Esophagus muscularis mucosa (tissue), 4 donors: ENCODE measurements around the gene FABP2. TPM values are rescaled to one million over a fixed set of nuclear protein-coding genes. Genes with fewer than 3 reads are reported as not detected.

ENCODE experiments used
- DNase-seq: peaks from one replicate; pipeline ENCODE4 v3.0.0-alpha.2; 2017; ENCODE audit errors: extremely low spot score
- H3K27ac ChIP-seq, 4 donors: fragments of 200-600 bp; sonication (generic); replicated peaks in 1 of 4; 1 replicate in 3 of 4; 2 replicates in 1 of 4; pipeline ENCODE4 v1.5.1; 2016 to 2019; ENCODE audit warnings: mild to moderate bottlenecking in 1 of 4
- H3K27me3 ChIP-seq, 4 donors: fragments of 200-600 bp; sonication (generic); one replicate each; pipeline versions ENCODE4 v1.5.1 to v1.6.0; 2016 to 2019
- H3K36me3 ChIP-seq, 4 donors: fragments of 200-600 bp; sonication (generic); one replicate each; pipeline ENCODE4 v1.5.1; 2016 to 2019
- H3K4me1 ChIP-seq, 4 donors: fragments of 200-600 bp; sonication (generic); one replicate each; pipeline ENCODE4 v1.5.1; 2016 to 2019
- H3K4me3 ChIP-seq, 4 donors: fragments of 200-600 bp; sonication (generic); 1 replicate in 2 of 4; 2 replicates in 2 of 4; pipeline ENCODE4 v1.5.1; 2016 to 2019; ENCODE audit warnings: mild to moderate bottlenecking in 4 of 4, moderate library complexity in 1 of 4
- H3K9me3 ChIP-seq, 4 donors: fragments of 200-600 bp; sonication (generic); 1 replicate in 3 of 4; 2 replicates in 1 of 4; pipeline ENCODE4 v1.5.1; 2016 to 2019
- CTCF ChIP-seq, 3 experiments: fragments of 200-600 bp in 2 of 3; fragments of 450-650 bp in 1 of 3; sonication (generic) in 2 of 3; IDR thresholded peaks; one replicate each; pipeline ENCODE4 v1.5.1; 2017 to 2019; ENCODE audit warnings: antibody characterized with exemption in 3 of 3, mild to moderate bottlenecking in 2 of 3, moderate library complexity in 1 of 3
- EP300 ChIP-seq: sonication (generic); formaldehyde crosslinking; IDR thresholded peaks from one replicate; pipeline ENCODE4 v1.6.1; 2017; ENCODE audit warnings: antibody characterized with exemption
- POLR2A ChIP-seq: fragments of 450-650 bp; IDR thresholded peaks from one replicate; pipeline ENCODE4 v1.6.1; 2017; ENCODE audit warnings: antibody characterized with exemption, moderate library complexity, mild to moderate bottlenecking, low read depth
- POLR2AphosphoS5 ChIP-seq, 2 donors: sonication (generic); formaldehyde crosslinking; IDR thresholded peaks; one replicate each; pipeline ENCODE4 v1.6.1; 2017; ENCODE audit warnings: antibody characterized with exemption in 2 of 2
- WGBS: methylation state at CpG from one replicate; pipeline ENCODE4 v1.1.5; 2018; 5-methylcytosine and 5-hydroxymethylcytosine counted together
- intact Hi-C: fragments of 100-400 bp; cut with DNase I; formaldehyde crosslinking; loops from one replicate; pipeline ENCODE4 v1.15.1; 2023
- total RNA-seq, 4 donors: library from RNA; depleted of rRNA; stranded (reverse); fragments of >200 nt; gene quantifications; one replicate each; pipeline versions ENCODE4 v1.1.0 to v1.2.1, GENCODE V29; 2016

Gene FABP2
- total RNA-seq, 4 donors from 2014 or later, result not detected

GRCh38 chr4:119328695-119329094 lies 6.8 kb upstream of the FABP2 start:
- no peak for DNase-seq
- Histone ChIP-seq H3K4me3 (no peak overlapping the region), H3K27me3 (no peaks in the 10 kb centered on the region), H3K27ac (no peak overlapping the region), H3K36me3 (no peaks in the 10 kb centered on the region), H3K4me1 (no peaks in the 10 kb centered on the region), H3K9me3 (no peaks in the 10 kb centered on the region)
- WGBS, result 79% methylated on average over 2 of the region's 2 CpGs
- no peak for TF ChIP-seq POLR2A
- TF ChIP-seq POLR2AphosphoS5 (IDR thresholded peaks at IDR 0.05), result no peak
- no peak for TF ChIP-seq EP300
- intact Hi-C loops, result no loop called here

GRCh38 chr4:119317990-119318389 lies 3.9 kb downstream of the FABP2 start:
- H3K4me1 ChIP-seq, result peaks cover 0 to 6% (median 0%) of the 10 kb centered on the region in 4 donors
- TF ChIP-seq POLR2A (no peak), CTCF (IDR thresholded peaks at IDR 0.05) (no peak), POLR2AphosphoS5 (IDR thresholded peaks at IDR 0.05) (no peak), EP300 (no peak)
- H3K4me3 ChIP-seq, result no peak overlapping the region
- no peak overlapping the region for H3K27ac ChIP-seq
- H3K27me3 ChIP-seq, result no peaks in the 10 kb centered on the region
- H3K36me3 ChIP-seq, result no peaks in the 10 kb centered on the region
- 67% methylated on average over 2 of the region's 2 CpGs for WGBS
- no peak for DNase-seq
- H3K9me3 ChIP-seq, result no peaks in the 10 kb centered on the region
- intact Hi-C loops, result loop anchor here (10.0 kb wide), 1 partner anchor 477 kb away; no protein-coding TSS in a partner anchor

- intact Hi-C loops, result loop anchor here (10.0 kb wide), 1 partner anchor 480 kb away; no protein-coding TSS in a partner anchor
- TF ChIP-seq POLR2AphosphoS5 (IDR thresholded peaks at IDR 0.05) (no peak), CTCF (IDR thresholded peaks at IDR 0.05) (no peak), EP300 (no peak), POLR2A (no peak)
- H3K4me3 ChIP-seq, result no peak overlapping the region
- no peaks in the 10 kb centered on the region for H3K9me3 ChIP-seq
- H3K36me3 ChIP-seq, result no peaks in the 10 kb centered on the region
- WGBS, result 80% methylated on average over 2 of the region's 2 CpGs
- H3K27me3 ChIP-seq, result no peaks in the 10 kb centered on the region
- H3K4me1 ChIP-seq, result peaks cover 0 to 6% (median 0%) of the 10 kb centered on the region in 4 donors
- H3K27ac ChIP-seq, result no peak overlapping the region
- DNase-seq, result no peak
Observed at GRCh38 chr4:119315036-119315435, 6.9 kb downstream of the FABP2 start.

- DNase-seq, result no peak
- Histone ChIP-seq H3K27me3 (no peaks in the 10 kb centered on the region), H3K27ac (no peak overlapping the region), H3K9me3 (no peaks in the 10 kb centered on the region), H3K4me1 (peaks cover 0 to 6% (median 0%) of the 10 kb centered on the region in 4 donors), H3K4me3 (no peak overlapping the region), H3K36me3 (no peaks in the 10 kb centered on the region)
- 24% methylated on average over 4 of the region's 4 CpGs for WGBS
- intact Hi-C loops, result loop anchor here (5.0 to 10.0 kb wide), 2 partner anchors 480 to 738 kb away; no protein-coding TSS in a partner anchor
- TF ChIP-seq CTCF (IDR thresholded peaks at IDR 0.05) (peak; percentile 40 to 58 (median 55)), EP300 (no peak)
Observed at GRCh38 chr4:119314356-119314755, 7.6 kb downstream of the FABP2 start.

GRCh38 chr4:119313237-119313636 lies 8.7 kb downstream of the FABP2 start:
- no peak overlapping the region for H3K4me3 ChIP-seq
- TF ChIP-seq EP300 (no peak), CTCF (IDR thresholded peaks at IDR 0.05) (no peak), POLR2A (no peak), POLR2AphosphoS5 (IDR thresholded peaks at IDR 0.05) (no peak)

More at GRCh38 chr4:119313237-119313636, 8.7 kb downstream of the FABP2 start:
- no peaks in the 10 kb centered on the region for H3K9me3 ChIP-seq
- DNase-seq, result no peak
- intact Hi-C loops, result loop anchor here (5.0 to 10.0 kb wide), 2 partner anchors 482 to 739 kb away; no protein-coding TSS in a partner anchor
- no peaks in the 10 kb centered on the region for H3K36me3 ChIP-seq
- no peaks in the 10 kb centered on the region for H3K27me3 ChIP-seq
- no peak overlapping the region for H3K27ac ChIP-seq
- peaks cover 0 to 6% (median 0%) of the 10 kb centered on the region in 4 donors for H3K4me1 ChIP-seq
